Smooth muscle cell (in vitro differentiated cells): ENCODE measurements around the gene EXPH5. TPM values are rescaled to one million over a fixed set of nuclear protein-coding genes. Genes with fewer than 3 reads are reported as not detected.

Source experiments
- polyA plus RNA-seq: library from polyadenylated mRNA; unstranded; fragments of >200 nt; fragmentation: Nextera tagmentation; extraction: Ambion mirVana; gene quantifications from 2 replicates; pipeline ENCODE4 v1.2.1, GENCODE V29; 2016
- total RNA-seq: library from RNA; depleted of rRNA; stranded (reverse); fragments of >200 nt; gene quantifications from 2 replicates; pipeline ENCODE4 v1.2.3, GENCODE V29; 2014

Gene EXPH5
- total and polyA plus RNA-seq, 2 experiments from 2014 or later = 0.54 to 6.9 TPM

Other genes starting within 250 kb of the EXPH5 start
- 0.76 and 1.9 TPM in 2 replicates for gene C11orf65, start 126.2 kb downstream of the EXPH5 start, total RNA-seq
- 1.7 and 1.9 TPM in 2 replicates for gene C11orf65, start 126.2 kb downstream of the EXPH5 start, polyA plus RNA-seq
- gene POGLUT3, start 95.4 kb downstream of the EXPH5 start, total RNA-seq = 50.4 and 62.9 TPM in 2 replicates
- 28.9 and 34.4 TPM in 2 replicates for gene POGLUT3, start 95.4 kb downstream of the EXPH5 start, polyA plus RNA-seq
- 15.7 and 20.5 TPM in 2 replicates for gene DDX10, start 71.3 kb upstream of the EXPH5 start, total RNA-seq
- 7.3 and 10.7 TPM in 2 replicates for gene DDX10, start 71.3 kb upstream of the EXPH5 start, polyA plus RNA-seq